GM23338 (cell line): ENCODE measurements around the gene PARP3. TPM values are rescaled to one million over a fixed set of nuclear protein-coding genes. Genes with fewer than 3 reads are reported as not detected.

ENCODE experiments used
- ATAC-seq: fragments of 200-7000 bp; cut with Tn5 transposase; 3 replicates; pipeline ENCODE4 v1.9.1; 2020
- DNase-seq: peaks from one replicate; pipeline ENCODE4 v3.0.0-alpha.2; 2015; ENCODE audit warnings: low spot score
- H2AFZ ChIP-seq: fragments of 200-600 bp; sonication (generic); 2 replicates; pipeline ENCODE4 v1.8.0; 2016; ENCODE audit warnings: antibody characterized with exemption, mild to moderate bottlenecking, moderate library complexity
- H3F3A ChIP-seq: fragments of 200-600 bp; sonication (generic); replicated peaks from 2 replicates; pipeline ENCODE4 v1.8.0; 2017; ENCODE audit warnings: antibody characterized with exemption, mixed run types, low read depth
- H3K27ac ChIP-seq: fragments of 200-600 bp; sonication (generic); 2 replicates; pipeline ENCODE4 v1.6.1; 2016; ENCODE audit warnings: low read depth
- H3K27me3 ChIP-seq: fragments of 200-600 bp; sonication (generic); 2 replicates; pipeline ENCODE4 v1.8.0; 2016; ENCODE audit warnings: mild to moderate bottlenecking, mixed run types, moderate library complexity; ENCODE audit not compliant: insufficient read depth
- H3K36me3 ChIP-seq: fragments of 200-600 bp; sonication (generic); 2 replicates; pipeline ENCODE4 v1.8.0; 2016; ENCODE audit warnings: mild to moderate bottlenecking; ENCODE audit not compliant: insufficient read depth
- H3K4me1 ChIP-seq: fragments of 200-600 bp; sonication (generic); 2 replicates; pipeline ENCODE4 v1.8.0; 2016; ENCODE audit warnings: mild to moderate bottlenecking, moderate library complexity; ENCODE audit not compliant: insufficient read depth
- H3K4me2 ChIP-seq: fragments of 200-600 bp; sonication (generic); 2 replicates; pipeline ENCODE4 v1.7.1; 2017; ENCODE audit warnings: mixed run types
- H3K4me3 ChIP-seq: fragments of 200-600 bp; sonication (generic); 2 replicates; pipeline ENCODE4 v1.6.1; 2016; ENCODE audit warnings: mixed run types
- H3K79me2 ChIP-seq: fragments of 200-600 bp; sonication (generic); replicated peaks from 2 replicates; pipeline ENCODE4 v1.8.0; 2017; ENCODE audit warnings: mild to moderate bottlenecking; ENCODE audit not compliant: insufficient read depth
- H3K9me2 ChIP-seq: fragments of 200-600 bp; sonication (generic); 2 replicates; pipeline ENCODE4 v1.8.0; 2017; ENCODE audit not compliant: insufficient read depth
- H4K20me1 ChIP-seq: fragments of 200-600 bp; sonication (generic); replicated peaks from 2 replicates; pipeline ENCODE4 v1.8.0; 2017; ENCODE audit warnings: mild to moderate bottlenecking; ENCODE audit not compliant: insufficient read depth
- H3K27ac Mint-ChIP-seq: 2 replicates; pipeline ENCODE4 v1.8.0; 2020; ENCODE audit warnings: inconsistent platforms, mild to moderate bottlenecking, moderate library complexity, mixed read lengths
- H3K27me3 Mint-ChIP-seq: 3 replicates; pipeline ENCODE4 v1.8.0; 2022; ENCODE audit warnings: low read depth, mild to moderate bottlenecking, moderate library complexity, mixed read lengths, inconsistent platforms; ENCODE audit not compliant: insufficient read depth, poor library complexity
- H3K36me3 Mint-ChIP-seq: 3 replicates; pipeline ENCODE4 v1.8.0; 2021; ENCODE audit warnings: low read depth, mild to moderate bottlenecking, inconsistent platforms, moderate library complexity, mixed read lengths
- H3K4me1 Mint-ChIP-seq: 3 replicates; pipeline ENCODE4 v1.8.0; 2020; ENCODE audit warnings: mild to moderate bottlenecking, inconsistent platforms, mixed read lengths
- H3K4me3 Mint-ChIP-seq: 3 replicates; pipeline ENCODE4 v1.8.0; 2021; ENCODE audit warnings: moderate library complexity, mild to moderate bottlenecking, inconsistent platforms, mixed read lengths
- H3K9me3 Mint-ChIP-seq: 3 replicates; pipeline ENCODE4 v1.8.0; 2020; ENCODE audit warnings: moderate library complexity, mild to moderate bottlenecking, inconsistent platforms, mixed read lengths
- EZH2 ChIP-seq: fragments of 200-600 bp; sonication (generic); IDR thresholded peaks from one replicate; pipeline ENCODE4 v1.8.0; 2017; ENCODE audit warnings: antibody characterized with exemption, mild to moderate bottlenecking, low read depth; ENCODE audit not compliant: unreplicated experiment
- EZH2phosphoT487 ChIP-seq: fragments of 200-600 bp; sonication (generic); IDR thresholded peaks from one replicate; pipeline ENCODE4 v1.8.1; 2018; ENCODE audit warnings: antibody characterized with exemption; ENCODE audit not compliant: unreplicated experiment
- NANOG ChIP-seq: IDR thresholded peaks from 2 replicates; pipeline ENCODE4 v1.6.1; 2016; ENCODE audit warnings: antibody characterized with exemption, borderline replicate concordance
- POLR2AphosphoS5 ChIP-seq: IDR thresholded peaks from 2 replicates; pipeline ENCODE4 v1.6.1; 2016; ENCODE audit warnings: antibody characterized with exemption, low read depth
- ZNF114 ChIP-seq: fragments of 250-450 bp; sonication (Bioruptor Pico); IDR thresholded peaks from 2 replicates; pipeline ENCODE4 v1.5.0; 2020; ENCODE audit warnings: mild to moderate bottlenecking, moderate library complexity
- ZNF331 ChIP-seq: fragments of 250-450 bp; sonication (Bioruptor Pico); IDR thresholded peaks from 2 replicates; pipeline ENCODE4 v1.5.0; 2020; ENCODE audit warnings: low read depth, mild to moderate bottlenecking, moderate library complexity
- polyA plus RNA-seq: library from polyadenylated mRNA; unstranded; fragments of >200 nt; fragmentation: Nextera tagmentation; extraction: Ambion mirVana; gene quantifications from 2 replicates; pipeline ENCODE4 v1.2.1, GENCODE V29; 2016
- total RNA-seq: library from RNA; depleted of rRNA; stranded (reverse); fragments of >200 nt; shearing (Covaris generic); gene quantifications from 2 replicates; pipeline ENCODE4 v1.2.3, GENCODE V29; 2014
- TF ChIP-seq, protein P1 (sequence below): IDR thresholded peaks from 2 replicates; pipeline ENCODE4 v1.6.1; 2016; ENCODE audit warnings: antibody characterized with exemption
- TF ChIP-seq, protein P2 (sequence below): IDR thresholded peaks from one replicate; pipeline ENCODE4 v1.6.1; 2018; ENCODE audit warnings: antibody characterized with exemption; ENCODE audit not compliant: unreplicated experiment
- TF ChIP-seq, protein P3 (sequence below), 2 experiments: fragments of 200-600 bp in 1 of 2; sonication (generic) in 1 of 2; conservative IDR thresholded peaks; 2 replicates each; pipeline versions ENCODE4 v1.5.1 to v1.6.1; 2016 to 2017; ENCODE audit warnings: antibody characterized with exemption in 2 of 2, low read depth in 2 of 2, mild to moderate bottlenecking in 2 of 2, moderate library complexity in 1 of 2

Gene PARP3
- total and polyA plus RNA-seq, 2 experiments from 2014 or later, result 0.76 to 1.1 TPM

DNA sequence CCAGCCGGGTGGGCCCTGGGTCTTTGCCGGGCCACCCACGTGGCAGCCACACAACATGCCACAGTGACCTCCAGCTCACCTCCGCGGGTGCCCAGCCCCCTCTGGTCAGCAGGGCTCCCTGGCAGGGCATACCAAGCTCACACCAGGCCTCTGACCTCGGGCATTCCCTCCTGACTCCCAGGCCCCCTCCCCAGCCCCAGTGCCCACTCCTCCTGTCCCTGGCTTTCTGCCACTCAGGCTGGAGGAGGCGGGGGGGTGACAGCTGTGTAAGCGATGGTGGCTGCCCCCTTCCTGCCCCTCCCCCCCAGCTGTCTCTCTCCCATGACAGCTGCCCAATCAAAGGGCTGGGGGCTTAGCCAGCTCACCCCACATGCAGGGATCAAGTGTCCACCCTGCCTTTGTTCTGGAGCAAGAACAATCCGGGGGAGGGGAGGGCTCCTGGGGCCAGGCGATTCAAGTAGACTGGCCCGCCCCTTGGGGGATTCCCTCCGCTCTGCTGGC is 21.8 kb downstream of the PARP3 start:
- Histone ChIP-seq H3K36me3 (no peaks in the 10 kb centered on the region), H4K20me1 (no peaks in the 10 kb centered on the region), H3K4me1 (peaks cover 28% of the 10 kb centered on the region), H3K4me3 (no peak overlapping the region), H3K79me2 (no peaks in the 10 kb centered on the region), H3F3A (peaks cover 8% of the 10 kb centered on the region; the same call in 1 of the 2 replicates), H2AFZ (no peak overlapping the region), H3K9me2 (no peaks in the 10 kb centered on the region), H3K27me3 (peaks cover 9% of the 10 kb centered on the region; the same call in 1 of the 2 replicates), H3K4me2 (no peak overlapping the region), H3K27ac (no peak overlapping the region)
- DNase-seq (peak; percentile 63), ATAC-seq (peak; percentile 16)
- TF ChIP-seq ZNF331 (no peak), EZH2phosphoT487 (no peak), NANOG (no peak), ZNF114 (CRISPR knock-in tag) (no peak), EZH2 (no peak)
- TF ChIP-seq, protein P1, sequence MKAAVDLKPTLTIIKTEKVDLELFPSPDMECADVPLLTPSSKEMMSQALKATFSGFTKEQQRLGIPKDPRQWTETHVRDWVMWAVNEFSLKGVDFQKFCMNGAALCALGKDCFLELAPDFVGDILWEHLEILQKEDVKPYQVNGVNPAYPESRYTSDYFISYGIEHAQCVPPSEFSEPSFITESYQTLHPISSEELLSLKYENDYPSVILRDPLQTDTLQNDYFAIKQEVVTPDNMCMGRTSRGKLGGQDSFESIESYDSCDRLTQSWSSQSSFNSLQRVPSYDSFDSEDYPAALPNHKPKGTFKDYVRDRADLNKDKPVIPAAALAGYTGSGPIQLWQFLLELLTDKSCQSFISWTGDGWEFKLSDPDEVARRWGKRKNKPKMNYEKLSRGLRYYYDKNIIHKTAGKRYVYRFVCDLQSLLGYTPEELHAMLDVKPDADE, result no peak
- TF ChIP-seq, protein P2, sequence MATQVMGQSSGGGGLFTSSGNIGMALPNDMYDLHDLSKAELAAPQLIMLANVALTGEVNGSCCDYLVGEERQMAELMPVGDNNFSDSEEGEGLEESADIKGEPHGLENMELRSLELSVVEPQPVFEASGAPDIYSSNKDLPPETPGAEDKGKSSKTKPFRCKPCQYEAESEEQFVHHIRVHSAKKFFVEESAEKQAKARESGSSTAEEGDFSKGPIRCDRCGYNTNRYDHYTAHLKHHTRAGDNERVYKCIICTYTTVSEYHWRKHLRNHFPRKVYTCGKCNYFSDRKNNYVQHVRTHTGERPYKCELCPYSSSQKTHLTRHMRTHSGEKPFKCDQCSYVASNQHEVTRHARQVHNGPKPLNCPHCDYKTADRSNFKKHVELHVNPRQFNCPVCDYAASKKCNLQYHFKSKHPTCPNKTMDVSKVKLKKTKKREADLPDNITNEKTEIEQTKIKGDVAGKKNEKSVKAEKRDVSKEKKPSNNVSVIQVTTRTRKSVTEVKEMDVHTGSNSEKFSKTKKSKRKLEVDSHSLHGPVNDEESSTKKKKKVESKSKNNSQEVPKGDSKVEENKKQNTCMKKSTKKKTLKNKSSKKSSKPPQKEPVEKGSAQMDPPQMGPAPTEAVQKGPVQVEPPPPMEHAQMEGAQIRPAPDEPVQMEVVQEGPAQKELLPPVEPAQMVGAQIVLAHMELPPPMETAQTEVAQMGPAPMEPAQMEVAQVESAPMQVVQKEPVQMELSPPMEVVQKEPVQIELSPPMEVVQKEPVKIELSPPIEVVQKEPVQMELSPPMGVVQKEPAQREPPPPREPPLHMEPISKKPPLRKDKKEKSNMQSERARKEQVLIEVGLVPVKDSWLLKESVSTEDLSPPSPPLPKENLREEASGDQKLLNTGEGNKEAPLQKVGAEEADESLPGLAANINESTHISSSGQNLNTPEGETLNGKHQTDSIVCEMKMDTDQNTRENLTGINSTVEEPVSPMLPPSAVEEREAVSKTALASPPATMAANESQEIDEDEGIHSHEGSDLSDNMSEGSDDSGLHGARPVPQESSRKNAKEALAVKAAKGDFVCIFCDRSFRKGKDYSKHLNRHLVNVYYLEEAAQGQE, result no peak
- TF ChIP-seq, protein P3, sequence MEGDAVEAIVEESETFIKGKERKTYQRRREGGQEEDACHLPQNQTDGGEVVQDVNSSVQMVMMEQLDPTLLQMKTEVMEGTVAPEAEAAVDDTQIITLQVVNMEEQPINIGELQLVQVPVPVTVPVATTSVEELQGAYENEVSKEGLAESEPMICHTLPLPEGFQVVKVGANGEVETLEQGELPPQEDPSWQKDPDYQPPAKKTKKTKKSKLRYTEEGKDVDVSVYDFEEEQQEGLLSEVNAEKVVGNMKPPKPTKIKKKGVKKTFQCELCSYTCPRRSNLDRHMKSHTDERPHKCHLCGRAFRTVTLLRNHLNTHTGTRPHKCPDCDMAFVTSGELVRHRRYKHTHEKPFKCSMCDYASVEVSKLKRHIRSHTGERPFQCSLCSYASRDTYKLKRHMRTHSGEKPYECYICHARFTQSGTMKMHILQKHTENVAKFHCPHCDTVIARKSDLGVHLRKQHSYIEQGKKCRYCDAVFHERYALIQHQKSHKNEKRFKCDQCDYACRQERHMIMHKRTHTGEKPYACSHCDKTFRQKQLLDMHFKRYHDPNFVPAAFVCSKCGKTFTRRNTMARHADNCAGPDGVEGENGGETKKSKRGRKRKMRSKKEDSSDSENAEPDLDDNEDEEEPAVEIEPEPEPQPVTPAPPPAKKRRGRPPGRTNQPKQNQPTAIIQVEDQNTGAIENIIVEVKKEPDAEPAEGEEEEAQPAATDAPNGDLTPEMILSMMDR (conservative IDR thresholded peaks at IDR 0.05; ENCODE audit: low read depth in 2 of 2), result no peak
- peaks cover 41% of the 10 kb centered on the region for H3K4me1 Mint-ChIP-seq
- no peak overlapping the region for H3K27ac Mint-ChIP-seq
- H3K27me3 Mint-ChIP-seq, result peaks cover 32% of the 10 kb centered on the region
- no peak overlapping the region for H3K4me3 Mint-ChIP-seq
- peaks cover 5% of the 10 kb centered on the region; the same call in 1 of the 3 replicates for H3K36me3 Mint-ChIP-seq
- no peaks in the 10 kb centered on the region; the same call in 2 of the 3 replicates for H3K9me3 Mint-ChIP-seq

DNA sequence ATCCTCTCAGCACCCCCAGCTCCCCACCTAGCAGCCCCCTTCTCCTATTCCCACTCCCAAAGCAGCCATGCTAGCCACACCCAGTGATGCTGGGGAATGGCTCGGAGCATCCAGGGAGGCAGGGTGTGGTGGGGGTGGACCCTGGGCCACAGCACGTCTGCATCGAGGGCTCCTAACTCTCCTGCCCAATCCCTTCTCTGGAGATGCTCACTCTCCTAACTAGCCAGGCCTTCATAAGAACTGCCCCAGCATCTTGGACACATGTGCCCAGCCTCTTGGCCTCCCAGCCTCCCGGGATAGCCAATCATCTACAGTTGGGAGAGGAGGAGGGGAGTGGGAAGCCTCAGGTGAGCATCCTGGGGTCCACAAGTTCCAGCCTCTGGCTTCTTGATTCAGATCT is 22.4 kb downstream of the PARP3 start:
- Histone ChIP-seq H3K9me2 (no peaks in the 10 kb centered on the region), H3K36me3 (no peaks in the 10 kb centered on the region), H3K79me2 (no peaks in the 10 kb centered on the region), H4K20me1 (no peaks in the 10 kb centered on the region), H3F3A (peaks cover 13% of the 10 kb centered on the region; the same call in 1 of the 2 replicates), H3K4me1 (peaks cover 33% of the 10 kb centered on the region), H3K27ac (no peak overlapping the region), H2AFZ (no peak overlapping the region), H3K4me2 (no peak overlapping the region), H3K27me3 (peaks cover 9% of the 10 kb centered on the region; the same call in 1 of the 2 replicates), H3K4me3 (no peak overlapping the region)
- TF ChIP-seq ZNF114 (CRISPR knock-in tag) (no peak), POLR2AphosphoS5 (no peak), ZNF331 (no peak), EZH2 (no peak)
- TF ChIP-seq, protein P3 (conservative IDR thresholded peaks at IDR 0.05; ENCODE audit: low read depth in 2 of 2), result no peak
- TF ChIP-seq, protein P1, result no peak
- TF ChIP-seq, protein P2, result no peak
- DNase-seq (no peak), ATAC-seq (no peak)
- no peak overlapping the region for H3K27ac Mint-ChIP-seq
- no peaks in the 10 kb centered on the region; the same call in 2 of the 3 replicates for H3K9me3 Mint-ChIP-seq
- H3K27me3 Mint-ChIP-seq, result peaks cover 36% of the 10 kb centered on the region
- peaks cover 7% of the 10 kb centered on the region; the same call in 1 of the 3 replicates for H3K36me3 Mint-ChIP-seq
- H3K4me1 Mint-ChIP-seq, result peaks cover 46% of the 10 kb centered on the region
- H3K4me3 Mint-ChIP-seq, result no peak overlapping the region
